CD14-positive monocyte (primary cell): Measurements from ENCODE around the gene CCDC136. TPM values are rescaled to one million over a fixed set of nuclear protein-coding genes. Genes with fewer than 3 reads are reported as not detected.

Experiments used
- DNase-seq, 3 donors: peaks; one replicate each; pipeline ENCODE4 v3.0.0-alpha.2; 2011 to 2022
- H2AFZ ChIP-seq: 2 replicates; pipeline ENCODE4 v1.6.0; 2012; ENCODE audit warnings: mild to moderate bottlenecking, low read depth, low read length, inconsistent platforms; ENCODE audit not compliant: insufficient read depth, poor library complexity, severe bottlenecking
- H3K27ac ChIP-seq, 2 donors: 1 replicate in 1 of 2; 2 replicates in 1 of 2; pipeline ENCODE4 v1.5.1; 2012 to 2013; ENCODE audit warnings: low read length in 2 of 2, control low read depth in 1 of 2, inconsistent platforms in 1 of 2, low read depth in 1 of 2, mild to moderate bottlenecking in 1 of 2
- H3K27me3 ChIP-seq, 2 donors: one replicate each; pipeline versions ENCODE4 v1.6.0 to v1.6.1; 2011 to 2013; ENCODE audit warnings: low read length in 2 of 2; ENCODE audit not compliant: control insufficient read depth in 2 of 2, insufficient read depth in 2 of 2
- H3K36me3 ChIP-seq, 2 donors: replicated peaks in 1 of 2; 1 replicate in 1 of 2; 2 replicates in 1 of 2; pipeline versions ENCODE4 v1.5.1 to v1.6.1; 2012 to 2013; ENCODE audit warnings: low read length in 2 of 2, control low read depth in 1 of 2, inconsistent platforms in 1 of 2, mild to moderate bottlenecking in 1 of 2; ENCODE audit not compliant: insufficient read depth in 2 of 2, control insufficient read depth in 1 of 2
- H3K4me1 ChIP-seq, 2 donors: 1 replicate in 1 of 2; 2 replicates in 1 of 2; pipeline versions ENCODE4 v1.5.1 to v1.6.1; 2012 to 2013; ENCODE audit warnings: low read length in 2 of 2, control low read depth in 1 of 2, inconsistent platforms in 1 of 2, mild to moderate bottlenecking in 1 of 2, moderate library complexity in 1 of 2; ENCODE audit not compliant: insufficient read depth in 2 of 2, control insufficient read depth in 1 of 2
- H3K4me2 ChIP-seq: replicated peaks from 2 replicates; pipeline ENCODE3; 2012; ENCODE audit warnings: low read length, moderate library complexity, mild to moderate bottlenecking; ENCODE audit not compliant: poor library complexity, severe bottlenecking; ENCODE audit errors: extremely low read depth
- H3K4me3 ChIP-seq, 3 experiments: fragments of 200-600 bp in 1 of 3; sonication (generic) in 1 of 3; replicated peaks in 1 of 3; 1 replicate in 2 of 3; 2 replicates in 1 of 3; pipeline ENCODE4 v1.5.1; 2011 to 2013; ENCODE audit warnings: low read length in 3 of 3, mild to moderate bottlenecking in 3 of 3, control low read depth in 2 of 3, low read depth in 2 of 3, inconsistent platforms in 1 of 3, moderate library complexity in 1 of 3
- H3K79me2 ChIP-seq: 2 replicates; pipeline ENCODE4 v1.6.0; 2012; ENCODE audit warnings: mild to moderate bottlenecking, control low read depth, inconsistent platforms, low read length, moderate library complexity; ENCODE audit not compliant: insufficient read depth
- H3K9ac ChIP-seq: 2 replicates; pipeline ENCODE4 v1.6.0; 2017; ENCODE audit warnings: low read length, mild to moderate bottlenecking; ENCODE audit not compliant: insufficient read depth, poor library complexity, severe bottlenecking
- H3K9me3 ChIP-seq, 2 donors: replicated peaks in 1 of 2; 1 replicate in 1 of 2; 2 replicates in 1 of 2; pipeline versions ENCODE4 v1.5.1 to v1.6.1; 2012 to 2013; ENCODE audit warnings: low read length in 2 of 2, control low read depth in 1 of 2; ENCODE audit not compliant: control insufficient read depth in 1 of 2, insufficient read depth in 1 of 2
- H4K20me1 ChIP-seq: 2 replicates; pipeline ENCODE4 v1.6.0; 2012; ENCODE audit warnings: mild to moderate bottlenecking, low read length, control low read depth, moderate library complexity; ENCODE audit not compliant: insufficient read depth
- H3K27ac Mint-ChIP-seq, 7 donors: one replicate each; pipeline ENCODE4 v1.8.0; 2020; ENCODE audit warnings: mild to moderate bottlenecking in 7 of 7, mixed read lengths in 7 of 7, moderate library complexity in 6 of 7, inconsistent platforms in 2 of 7
- H3K27me3 Mint-ChIP-seq, 3 donors: one replicate each; pipeline ENCODE4 v1.8.0; 2021 to 2022; ENCODE audit warnings: low read depth in 3 of 3, mild to moderate bottlenecking in 3 of 3, mixed read lengths in 3 of 3, moderate library complexity in 3 of 3, inconsistent platforms in 1 of 3
- H3K36me3 Mint-ChIP-seq, 2 donors: one replicate each; pipeline ENCODE4 v1.8.0; 2020; ENCODE audit warnings: mixed read lengths in 2 of 2, inconsistent platforms in 1 of 2, mild to moderate bottlenecking in 1 of 2
- H3K4me1 Mint-ChIP-seq: one replicate; pipeline ENCODE4 v1.8.0; 2020; ENCODE audit warnings: mild to moderate bottlenecking, mixed read lengths
- H3K4me3 Mint-ChIP-seq, 2 donors: one replicate each; pipeline ENCODE4 v1.8.0; 2020; ENCODE audit warnings: mild to moderate bottlenecking in 2 of 2, mixed read lengths in 2 of 2, moderate library complexity in 1 of 2
- H3K9me3 Mint-ChIP-seq, 7 donors: one replicate each; pipeline ENCODE4 v1.8.0; 2020 to 2022; ENCODE audit warnings: mixed read lengths in 7 of 7, mild to moderate bottlenecking in 6 of 7, moderate library complexity in 6 of 7, inconsistent platforms in 2 of 7
- WGBS: methylation state at CpG from one replicate; pipeline ENCODE4 v1.1.5; 2013; ENCODE audit warnings: missing lambda C conversion rate; ENCODE audit not compliant: insufficient coverage; 5-methylcytosine and 5-hydroxymethylcytosine counted together
- intact Hi-C, 2 donors: fragments of 100-400 bp; cut with micrococcal nuclease; formaldehyde crosslinking; loops; one replicate each; pipeline versions ENCODE4 v1.15.0 to v1.15.1; 2023
- polyA plus RNA-seq, 3 donors: library from polyadenylated mRNA; depleted of rRNA in 1 of 3; unstranded in 2 of 3; stranded (reverse) in 1 of 3; fragments of 300-500 nt in 2 of 3; fragments of >200 nt in 1 of 3; fragmentation: Illumina TruSeq in 2 of 3; gene quantifications; 1 replicate in 2 of 3; 2 replicates in 1 of 3; pipeline ENCODE4 v1.2.3, GENCODE V29; 2012 to 2021
- TF ChIP-seq, protein P1 (sequence below): fragments of 200-600 bp; IDR thresholded peaks from one replicate; pipeline ENCODE4 v1.8.0; 2022; ENCODE audit warnings: antibody characterized with exemption, mild to moderate bottlenecking

CCDC136 gene
- polyA plus RNA-seq, 3 donors = 0.26 to 2.6 TPM; not detected in 1

DNA sequence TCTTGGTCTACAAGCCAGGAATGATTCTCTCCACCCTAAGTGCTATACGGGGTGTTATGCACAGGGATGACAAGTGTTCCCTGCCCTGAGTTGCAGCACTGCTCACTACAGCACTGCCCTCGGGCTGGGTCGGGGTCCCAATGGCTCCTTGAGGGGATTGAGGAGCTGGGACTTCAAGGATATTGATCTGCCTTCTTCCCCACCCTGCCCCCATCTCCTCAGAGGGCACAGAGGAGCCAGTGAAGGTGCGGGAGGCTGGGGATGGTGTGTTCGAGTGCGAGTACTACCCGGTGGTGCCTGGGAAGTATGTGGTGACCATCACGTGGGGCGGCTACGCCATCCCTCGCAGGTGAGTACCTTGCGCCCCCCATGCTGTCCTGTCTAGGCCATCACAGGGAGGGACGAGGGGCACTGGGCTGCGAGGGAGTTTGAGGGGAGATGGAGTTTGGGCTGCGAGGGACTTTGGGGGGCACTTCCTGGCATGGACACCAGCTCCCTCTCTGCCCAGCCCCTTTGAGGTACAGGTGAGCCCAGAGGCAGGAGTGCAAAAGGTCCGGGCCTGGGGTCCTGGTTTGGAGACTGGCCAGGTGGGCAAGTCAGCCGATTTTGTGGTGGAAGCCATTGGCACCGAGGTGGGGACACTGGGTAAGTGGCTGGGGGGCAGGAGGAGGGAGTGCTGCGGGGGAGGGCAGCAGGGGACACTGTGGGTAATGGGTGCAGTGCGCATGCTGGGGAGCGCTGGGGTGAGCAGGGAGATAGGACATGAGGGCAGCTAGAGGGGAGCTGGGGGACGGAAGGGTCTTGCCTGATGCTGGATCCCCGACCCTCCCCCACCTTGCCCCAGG lies 48.8 kb downstream of the CCDC136 start:
- Histone ChIP-seq H3K27ac (no peak overlapping the region), H3K36me3 (no peaks in the 10 kb centered on the region), H4K20me1 (no peaks in the 10 kb centered on the region), H3K27me3 (no peaks in the 10 kb centered on the region), H3K4me1 (no peaks in the 10 kb centered on the region), H2AFZ (no peak overlapping the region), H3K9ac (no peak overlapping the region), H3K4me2 (no peak overlapping the region), H3K9me3 (no peaks in the 10 kb centered on the region), H3K4me3 (no peak overlapping the region), H3K79me2 (no peaks in the 10 kb centered on the region)
- TF ChIP-seq, protein P1, sequence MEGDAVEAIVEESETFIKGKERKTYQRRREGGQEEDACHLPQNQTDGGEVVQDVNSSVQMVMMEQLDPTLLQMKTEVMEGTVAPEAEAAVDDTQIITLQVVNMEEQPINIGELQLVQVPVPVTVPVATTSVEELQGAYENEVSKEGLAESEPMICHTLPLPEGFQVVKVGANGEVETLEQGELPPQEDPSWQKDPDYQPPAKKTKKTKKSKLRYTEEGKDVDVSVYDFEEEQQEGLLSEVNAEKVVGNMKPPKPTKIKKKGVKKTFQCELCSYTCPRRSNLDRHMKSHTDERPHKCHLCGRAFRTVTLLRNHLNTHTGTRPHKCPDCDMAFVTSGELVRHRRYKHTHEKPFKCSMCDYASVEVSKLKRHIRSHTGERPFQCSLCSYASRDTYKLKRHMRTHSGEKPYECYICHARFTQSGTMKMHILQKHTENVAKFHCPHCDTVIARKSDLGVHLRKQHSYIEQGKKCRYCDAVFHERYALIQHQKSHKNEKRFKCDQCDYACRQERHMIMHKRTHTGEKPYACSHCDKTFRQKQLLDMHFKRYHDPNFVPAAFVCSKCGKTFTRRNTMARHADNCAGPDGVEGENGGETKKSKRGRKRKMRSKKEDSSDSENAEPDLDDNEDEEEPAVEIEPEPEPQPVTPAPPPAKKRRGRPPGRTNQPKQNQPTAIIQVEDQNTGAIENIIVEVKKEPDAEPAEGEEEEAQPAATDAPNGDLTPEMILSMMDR = no peak
- no peaks in the 10 kb centered on the region for H3K36me3 Mint-ChIP-seq
- no peak for DNase-seq
- H3K9me3 Mint-ChIP-seq = no peaks in the 10 kb centered on the region
- intact Hi-C loops = loop anchor here in 1 of 2 donors (5.0 kb wide), 1 partner anchor 37 kb away; no protein-coding TSS in a partner anchor
- H3K4me1 Mint-ChIP-seq = peaks cover 3% of the 10 kb centered on the region
- no peak overlapping the region for H3K27ac Mint-ChIP-seq
- 94% methylated on average over 13 of the region's 23 CpGs for WGBS
- no peak overlapping the region for H3K4me3 Mint-ChIP-seq
- H3K27me3 Mint-ChIP-seq = peaks cover 0 to 7% (median 4%) of the 10 kb centered on the region in 3 donors

DNA sequence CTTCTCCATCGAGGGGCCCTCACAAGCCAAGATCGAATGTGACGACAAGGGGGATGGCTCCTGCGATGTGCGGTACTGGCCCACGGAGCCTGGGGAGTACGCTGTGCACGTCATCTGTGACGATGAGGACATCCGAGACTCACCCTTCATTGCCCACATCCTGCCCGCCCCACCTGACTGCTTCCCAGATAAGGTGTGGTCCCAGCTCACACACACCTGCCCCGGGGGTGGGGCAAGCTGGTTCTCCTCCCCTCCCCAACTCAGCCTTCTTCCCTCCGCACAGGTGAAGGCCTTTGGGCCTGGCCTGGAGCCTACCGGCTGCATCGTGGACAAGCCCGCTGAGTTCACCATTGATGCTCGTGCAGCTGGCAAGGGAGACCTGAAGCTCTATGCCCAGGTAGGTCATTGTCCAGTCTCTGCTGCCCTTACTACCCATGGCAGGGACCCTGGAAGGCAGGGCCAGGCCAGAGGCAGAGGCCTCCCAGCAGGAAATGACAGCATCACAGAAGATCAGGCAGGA lies 49.5 kb downstream of the CCDC136 start:
- Histone ChIP-seq H3K9ac (no peak overlapping the region), H4K20me1 (no peaks in the 10 kb centered on the region), H3K36me3 (no peaks in the 10 kb centered on the region), H3K4me1 (no peaks in the 10 kb centered on the region), H3K4me2 (no peak overlapping the region), H3K4me3 (no peak overlapping the region), H3K9me3 (no peaks in the 10 kb centered on the region), H3K27ac (no peak overlapping the region), H2AFZ (no peak overlapping the region), H3K79me2 (no peaks in the 10 kb centered on the region), H3K27me3 (no peaks in the 10 kb centered on the region)
- Mint-ChIP-seq H3K36me3 (no peaks in the 10 kb centered on the region), H3K27ac (no peak overlapping the region), H3K9me3 (no peaks in the 10 kb centered on the region), H3K4me1 (peaks cover 3% of the 10 kb centered on the region), H3K4me3 (no peak overlapping the region), H3K27me3 (peaks cover 4 to 7% (median 4%) of the 10 kb centered on the region in 3 donors)
- DNase-seq = no peak
- intact Hi-C loops = loop anchor here in 1 of 2 donors (5.0 kb wide), 1 partner anchor 36 kb away; no protein-coding TSS in a partner anchor
- WGBS = 95% methylated on average over 14 of the region's 17 CpGs
- TF ChIP-seq, protein P1 = no peak
